K562 treated with DMSO at 1 percent for 12 hours (cell line): ENCODE measurements around the gene MAPK7. TPM values are rescaled to one million over a fixed set of nuclear protein-coding genes. Genes with fewer than 3 reads are reported as not detected.

ENCODE experiments used
- total RNA-seq: library from RNA; unstranded; fragments of 300-600 nt; gene quantifications from 2 replicates; pipeline ENCODE4 v1.2.3, GENCODE V29; 2022; ENCODE audit not compliant: insufficient read depth

The MAPK7 gene
- total RNA-seq: 4.7 and 15.0 TPM in 2 replicates

DNA sequence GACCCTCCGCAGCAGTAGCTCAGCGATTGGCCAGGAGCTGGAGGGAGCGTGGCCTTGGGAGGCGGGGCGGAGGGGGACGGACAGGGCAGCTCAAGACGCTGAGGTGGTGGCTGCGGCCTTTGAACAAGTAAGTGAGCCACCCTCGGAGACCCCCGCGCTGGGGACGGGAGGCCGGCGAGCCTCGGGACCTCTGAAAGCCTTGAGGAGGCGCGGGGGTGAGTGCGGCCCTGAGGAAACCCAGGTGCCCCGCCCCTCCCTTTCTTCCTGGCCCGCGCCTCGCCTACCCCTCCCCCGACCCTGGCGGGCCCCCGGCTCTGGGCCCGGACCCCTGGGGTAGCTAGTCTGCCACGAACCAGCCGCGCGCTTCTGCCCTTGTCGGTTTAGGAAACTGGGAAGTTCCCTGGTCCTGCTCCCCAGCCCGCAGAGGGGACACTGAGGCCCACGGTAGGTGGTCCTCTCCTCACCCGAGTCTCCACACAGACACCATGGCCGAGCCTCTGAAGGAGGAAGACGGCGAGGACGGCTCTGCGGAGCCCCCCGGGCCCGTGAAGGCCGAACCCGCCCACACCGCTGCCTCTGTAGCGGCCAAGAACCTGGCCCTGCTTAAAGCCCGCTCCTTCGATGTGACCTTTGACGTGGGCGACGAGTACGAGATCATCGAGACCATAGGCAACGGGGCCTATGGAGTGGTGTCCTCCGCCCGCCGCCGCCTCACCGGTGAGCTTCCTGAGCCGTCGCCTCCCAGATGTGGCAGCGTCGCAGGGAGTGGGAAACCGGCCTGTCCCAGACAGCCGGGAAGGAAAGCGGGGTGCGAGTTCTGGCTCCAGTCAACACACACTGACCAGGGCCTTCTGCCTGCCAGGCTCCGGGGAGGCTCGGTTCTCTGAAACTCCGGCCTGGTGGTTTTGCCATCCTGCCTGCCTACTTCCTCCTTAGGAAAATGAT lies at the start of gene MAPK7:
TSS of gene MAPK7 (plus strand) at position 83 of the 945 bp plus-strand sequence. CDS start at position 486, 403 bp downstream.

GRCh38 chr17:19362277-19363113 lies 15.8 kb upstream of the MAPK7 start, which contains the start of gene B9D1:
TSS of gene B9D1 (minus strand) at chr17:19362723. CDS start at chr17:19362569, 154 bp downstream.

GRCh38 chr17:19386974-19387920 lies 8.9 kb downstream of the MAPK7 start, which contains the start of gene MFAP4:
TSS of gene MFAP4 (minus strand) at chr17:19387190. CDS start at chr17:19387155, 35 bp downstream.

GRCh38 chr17:19410875-19411620 lies 32.8 kb downstream of the MAPK7 start, which contains the start of gene RNF112:
TSS of gene RNF112 (plus strand) at chr17:19411232. CDS start at chr17:19411409, 177 bp downstream.

Other genes starting within 250 kb of the MAPK7 start
- 3.7 and 9.1 TPM in 2 replicates for gene EPN2, start 141.1 kb upstream of the MAPK7 start, total RNA-seq
- 4.5 and 18.7 TPM in 2 replicates for gene B9D1, start 15.8 kb upstream of the MAPK7 start, total RNA-seq
- gene MFAP4, start 8.7 kb downstream of the MAPK7 start, total RNA-seq: not detected in 2 replicates
- not detected in 2 replicates for gene RNF112, start 32.7 kb downstream of the MAPK7 start, total RNA-seq
- not detected in 2 replicates for gene SLC47A1, start 155.4 kb downstream of the MAPK7 start, total RNA-seq